Peyer's patch (tissue), 4 donors: Measurements from ENCODE around the gene MAP7D3.

Experiments
- CTCF ChIP-seq, 6 experiments: fragments of 450-650 bp in 4 of 6; fragments of 200-600 bp in 2 of 6; sonication (generic) in 1 of 6; IDR thresholded peaks; one replicate each; pipeline ENCODE4 v1.5.1; 2017 to 2019; ENCODE audit warnings: antibody characterized with exemption in 6 of 6, mild to moderate bottlenecking in 3 of 6, moderate library complexity in 1 of 6
- POLR2A ChIP-seq, 2 donors: fragments of 450-650 bp; IDR thresholded peaks; one replicate each; pipeline ENCODE4 v1.5.1; 2017; ENCODE audit warnings: antibody characterized with exemption in 2 of 2, mild to moderate bottlenecking in 2 of 2, moderate library complexity in 2 of 2

- TF ChIP-seq CTCF (IDR thresholded peaks at IDR 0.05) (no peak), POLR2A (IDR thresholded peaks at IDR 0.05) (no peak)
These were observed 784 bp downstream of the MAP7D3 start for GRCh38 chrX:136250191-136251040.
